Activated T-cell treated with anti-CD3 and anti-CD28 coated beads, Interleukin-2, amount 50 U/mL, for 72 hours (primary cell): ENCODE measurements around the gene SLC35E2B. TPM values are rescaled to one million over a fixed set of nuclear protein-coding genes. Genes with fewer than 3 reads are reported as not detected.

ENCODE experiments used
- total RNA-seq, 2 donors: library from RNA; stranded (reverse); gene quantifications; one replicate each; pipeline ENCODE4 v1.2.3, GENCODE V29; 2022

SLC35E2B gene
- total RNA-seq, 2 donors from 2014 or later = 42.0 to 43.1 TPM

Other genes with a start within 250 kb of the SLC35E2B start
- gene ATAD3C, start 243.1 kb downstream of the SLC35E2B start, total RNA-seq = 1 to 10 TPM; 2.8 to 3.7 TPM
- 10 to 100 TPM; 20.6 to 25.3 TPM for gene ATAD3B, start 221.0 kb downstream of the SLC35E2B start, total RNA-seq
- 10 to 100 TPM; 24.9 to 34.2 TPM for gene ATAD3A, start 180.6 kb downstream of the SLC35E2B start, total RNA-seq
- gene TMEM240, start 152.2 kb downstream of the SLC35E2B start, total RNA-seq = 1 to 10 TPM; 1.0 to 1.3 TPM
- 100 to 1,000 TPM; 138 to 167 TPM for gene SSU72, start 117.9 kb downstream of the SLC35E2B start, total RNA-seq
- 1 to 10 TPM in 1 of 2 donors, under 1 TPM in 1; 1.00 to 1.5 TPM for gene FNDC10, start 92.7 kb downstream of the SLC35E2B start, total RNA-seq
- 10 to 100 TPM; 68.6 to 78.6 TPM for gene MIB2, start 77.3 kb downstream of the SLC35E2B start, total RNA-seq
- gene MMP23B, start 60.6 kb downstream of the SLC35E2B start, total RNA-seq = 1 to 10 TPM; 1.5 TPM
- 10 to 100 TPM; 41.5 to 42.3 TPM for gene CDK11B, start 33.8 kb downstream of the SLC35E2B start, total RNA-seq
- gene CDK11A, start 31.6 kb upstream of the SLC35E2B start, total RNA-seq = 10 to 100 TPM; 40.3 to 72.5 TPM
- gene NADK, start 85.7 kb upstream of the SLC35E2B start, total RNA-seq = 10 to 100 TPM; 54.0 to 54.5 TPM
- gene GNB1, start 198.3 kb upstream of the SLC35E2B start, total RNA-seq = 100 to 1,000 TPM; 350 to 418 TPM
- 1 to 10 TPM; 1.8 TPM for gene CALML6, start 222.5 kb upstream of the SLC35E2B start, total RNA-seq
- 1 to 10 TPM in 1 of 2 donors, under 1 TPM in 1; 0.88 to 1.0 TPM for gene TMEM52, start 226.5 kb upstream of the SLC35E2B start, total RNA-seq